ENCODE measurements around the gene SBDS. TPM values are rescaled to one million over a fixed set of nuclear protein-coding genes. Genes with fewer than 3 reads are reported as not detected.

Gene SBDS
- total and polyA plus RNA-seq, 2 of the 4 experiments (the other 2 are of a cell fraction) = 43.0 to 65.7 TPM

- BruUV-seq (replicated peaks) = no TSS peak
These were observed 25.9 kb upstream of the SBDS start for GRCh38 chr7:67021260-67021659.

More at GRCh38 chr7:67021260-67021659, 25.9 kb upstream of the SBDS start:
- Histone ChIP-seq H4K91ac (ENCODE audit: insufficient read depth, low read depth, low read length) (no peak overlapping the region), H3K27ac (ENCODE audit: insufficient read depth, low read length) (no peak overlapping the region), H2AK5ac (ENCODE audit: low read depth, low read length) (no peak overlapping the region), H3K9me3 (ENCODE audit: control insufficient read depth, insufficient read depth, low read length) (no peaks in the 10 kb centered on the region), H3K23ac (ENCODE audit: low read depth, low read length) (no peak overlapping the region), H3K14ac (replicated peaks; ENCODE audit: low read depth, low read length) (no peak overlapping the region), H3K9ac (ENCODE audit: low read depth, low read length) (no peak overlapping the region), H4K5ac (ENCODE audit: low read depth, low read length) (no peak overlapping the region), H3K36me3 (ENCODE audit: control insufficient read depth, insufficient read depth, low read length) (peaks cover 22% of the 10 kb centered on the region), H3K4ac (ENCODE audit: low read depth, low read length) (no peak overlapping the region), H2BK20ac (ENCODE audit: low read depth, low read length) (no peak overlapping the region), H4K20me1 (ENCODE audit: insufficient read depth, low read length) (no peaks in the 10 kb centered on the region; the same call in 1 of the 2 replicates), H2AK9ac (replicated peaks; ENCODE audit: low read depth, low read length, poor library complexity) (no peak overlapping the region), H3K4me2 (ENCODE audit: low read depth, low read length) (no peak overlapping the region), H3K4me1 (ENCODE audit: control insufficient read depth, insufficient read depth, low read length) (no peaks in the 10 kb centered on the region; the same call in 1 of the 2 replicates), H3K4me3 (ENCODE audit: insufficient read depth, low read depth, low read length) (no peak overlapping the region), H3K79me1 (ENCODE audit: low read depth in 1 of 2, low read length in 2 of 2) (peaks cover 5 to 9% of the 10 kb centered on the region in 2 experiments; a peak in 3 of 4 replicates), H2BK15ac (ENCODE audit: low read depth, low read length) (no peak overlapping the region), H3K18ac (ENCODE audit: low read depth, low read length) (no peak overlapping the region), H2BK5ac (ENCODE audit: low read depth, low read length, poor library complexity, severe bottlenecking) (no peak overlapping the region), H3K27me3 (ENCODE audit: control insufficient read depth, insufficient read depth, low read length) (no peaks in the 10 kb centered on the region), H4K8ac (ENCODE audit: low read depth in 2 of 2, low read length in 2 of 2) (no peak overlapping the region), H2BK120ac (ENCODE audit: low read depth, low read length) (no peak overlapping the region), H3K56ac (ENCODE audit: extremely low read depth, insufficient read depth, low read length) (no peak overlapping the region), H3K9me1 (ENCODE audit: insufficient read depth, low read length) (peaks cover 3% of the 10 kb centered on the region; the same call in 1 of the 2 replicates), H2AFZ (replicated peaks; ENCODE audit: low read length, poor library complexity) (no peak overlapping the region)
- CTCF ChIA-PET = no interaction called here
- whole genome bisulfite sequencing, 2 experiments (ENCODE audit: extremely low coverage in 2 of 2, insufficient read length in 1 of 2) = 92% methylated on average over 2 of the region's 7 CpGs; no CpG with 5 or more reads in 1 of the 2 experiments
- in situ Hi-C loops (cut with MboI; ENCODE audit: low sequenced_read_pairs) (no loop called here), intact Hi-C loops (cut with micrococcal nuclease) (no loop called here), dilution Hi-C loops (cut with HindIII; ENCODE audit: low sequenced_read_pairs, unreplicated experiment) (no loop called here)
- TF ChIP-seq CHD1 (IDR thresholded peaks at IDR 0.05; ENCODE audit: low read depth, low read length) (no peak), POLR2A (IDR thresholded peaks at IDR 0.05; ENCODE audit: low read depth, low read length) (no peak), SMC3 (IDR thresholded peaks at IDR 0.05; ENCODE audit: low read depth, low read length) (no peak), NFE2L2 (IDR thresholded peaks at IDR 0.05; ENCODE audit: low read depth, low read length) (no peak), RFX5 (IDR thresholded peaks at IDR 0.05; ENCODE audit: low read depth, low read length) (no peak), MAFK (IDR thresholded peaks at IDR 0.05; ENCODE audit: low read depth, low read length) (no peak), MAZ (IDR thresholded peaks at IDR 0.05; ENCODE audit: borderline replicate concordance, low read depth, low read length) (no peak)
- no peak for ATAC-seq (ENCODE audit: low read depth)
- POLR2A ChIA-PET (ENCODE audit: unreplicated experiment) = no interaction called here
- DNase-seq = no peak

Data from IMR-90 (cell line).